HG03469 (cell line): ENCODE measurements around the gene GIPR.

Source experiments
- ATAC-seq: cut with Tn5 transposase; IDR thresholded peaks from one replicate; pipeline ENCODE4 v1.9.1; 2021; ENCODE audit warnings: mild to moderate bottlenecking, moderate library complexity, moderate number of reproducible peaks; ENCODE audit not compliant: unreplicated experiment

The GIPR gene

GRCh38 chr19:45730368-45731288 lies 62.6 kb downstream of the GIPR start, which contains the start of gene FBXO46:
Gene FBXO46, minus strand, starts transcription at chr19:45730896. Its CDS starts 17,401 bp downstream, at chr19:45713495.
- peak; percentile 69 for ATAC-seq
